Left kidney (tissue), 2 donors: Measurements from ENCODE around the gene OR4M1. TPM values are rescaled to one million over a fixed set of nuclear protein-coding genes. Genes with fewer than 3 reads are reported as not detected.
"Not testable (repeated sequence)": the region's sequence is repeated elsewhere in the genome, so short reads cannot be mapped to it uniquely, and the experiment has no call there.

Experiments
- DNase-seq: peaks from one replicate; pipeline ENCODE4 v3.0.0-alpha.2; 2013
- polyA plus RNA-seq: library from polyadenylated mRNA; unstranded; fragments of 120-200 nt; gene quantifications from one replicate; pipeline ENCODE4 v1.2.1, GENCODE V29; 2013; ENCODE audit not compliant: insufficient read length

The OR4M1 gene
- polyA plus RNA-seq, 1 donor = not detected

DNA sequence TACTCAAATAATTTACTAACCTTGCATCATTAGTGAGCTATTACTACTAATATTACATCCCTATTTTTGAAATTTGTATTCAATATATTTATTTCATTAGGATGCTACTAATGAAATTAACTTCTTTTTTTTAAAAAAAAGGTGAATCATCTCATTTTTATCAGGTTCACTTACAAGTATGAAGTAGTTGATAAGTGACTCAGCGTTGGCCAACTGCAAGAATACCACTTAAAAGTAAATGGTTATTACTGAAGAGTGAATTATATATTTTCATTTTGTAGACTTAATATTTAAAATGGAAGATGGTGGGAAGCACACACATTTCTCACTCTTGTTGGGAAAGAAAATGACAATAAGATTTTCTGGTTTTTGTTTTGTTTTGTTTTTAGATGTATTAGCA is 49.9 kb downstream of the OR4M1 start:
- no peak for DNase-seq

DNA sequence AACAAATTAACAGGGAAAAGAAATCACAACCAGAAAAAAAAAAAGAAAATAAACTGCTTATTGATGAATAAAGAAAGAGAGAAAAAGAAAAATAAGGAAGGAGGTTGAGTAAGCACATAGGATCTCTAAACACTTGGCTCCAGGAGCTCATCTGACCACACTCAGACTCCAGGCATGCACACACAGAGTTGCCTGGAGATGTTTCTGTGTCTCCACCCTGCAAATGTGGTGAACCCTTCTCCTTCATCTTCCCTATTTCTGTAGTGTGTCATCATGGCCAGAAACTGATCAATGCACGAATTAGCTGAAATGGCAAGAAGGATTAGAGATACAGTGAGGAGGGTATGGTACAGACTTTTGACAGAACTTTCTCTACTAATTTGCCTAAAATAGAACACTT is 50.5 kb downstream of the OR4M1 start:
- DNase-seq = no peak

DNA sequence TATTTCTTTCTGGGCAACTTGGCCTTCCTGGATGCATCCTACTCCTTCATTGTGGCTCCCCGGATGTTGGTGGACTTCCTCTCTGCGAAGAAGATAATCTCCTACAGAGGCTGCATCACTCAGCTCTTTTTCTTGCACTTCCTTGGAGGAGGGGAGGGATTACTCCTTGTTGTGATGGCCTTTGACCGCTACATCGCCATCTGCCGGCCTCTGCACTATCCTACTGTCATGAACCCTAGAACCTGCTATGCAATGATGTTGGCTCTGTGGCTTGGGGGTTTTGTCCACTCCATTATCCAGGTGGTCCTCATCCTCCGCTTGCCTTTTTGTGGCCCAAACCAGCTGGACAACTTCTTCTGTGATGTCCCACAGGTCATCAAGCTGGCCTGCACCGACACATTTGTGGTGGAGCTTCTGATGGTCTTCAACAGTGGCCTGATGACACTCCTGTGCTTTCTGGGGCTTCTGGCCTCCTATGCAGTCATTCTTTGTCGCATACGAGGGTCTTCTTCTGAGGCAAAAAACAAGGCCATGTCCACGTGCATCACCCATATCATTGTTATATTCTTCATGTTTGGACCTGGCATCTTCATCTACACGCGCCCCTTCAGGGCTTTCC is 54.4 kb downstream of the OR4M1 start:
- DNase-seq = not testable (repeated sequence)

DNA sequence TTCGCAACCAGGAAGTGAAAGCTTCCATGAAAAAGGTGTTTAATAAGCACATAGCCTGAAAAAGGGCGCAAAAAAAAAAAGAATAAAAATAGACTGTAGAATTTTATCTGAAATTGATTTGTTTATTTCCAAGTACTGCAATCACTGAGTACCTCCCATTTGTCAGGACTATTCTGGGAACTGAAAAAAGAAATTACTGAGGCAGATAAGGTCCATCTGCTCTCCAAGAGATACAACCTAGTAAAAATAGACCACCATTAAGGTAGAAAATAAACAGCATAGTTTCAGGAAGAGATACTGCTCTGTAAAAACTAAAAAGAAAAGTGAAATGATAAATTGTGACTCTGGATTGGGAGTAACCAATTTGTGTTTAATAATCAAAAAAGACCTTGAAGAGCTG is 55.0 kb downstream of the OR4M1 start:
- DNase-seq = no peak

Other genes with a start within 250 kb of the OR4M1 start
- not detected for gene OR11H2, start 59.6 kb upstream of the OR4M1 start, polyA plus RNA-seq
- not detected for gene OR4Q3, start 29.9 kb upstream of the OR4M1 start, polyA plus RNA-seq
- gene OR4N2, start 30.3 kb downstream of the OR4M1 start, polyA plus RNA-seq = not detected
- not detected for gene OR4K2, start 101.6 kb downstream of the OR4M1 start, polyA plus RNA-seq
- not detected for gene OR4K5, start 147.1 kb downstream of the OR4M1 start, polyA plus RNA-seq
- not detected for gene OR4K1, start 157.4 kb downstream of the OR4M1 start, polyA plus RNA-seq
- not detected for gene OR4K15, start 202.1 kb downstream of the OR4M1 start, polyA plus RNA-seq
- not detected for gene OR4Q2, start 228.7 kb downstream of the OR4M1 start, polyA plus RNA-seq
- not detected for gene OR4K14, start 245.8 kb downstream of the OR4M1 start, polyA plus RNA-seq